ENCODE data around the gene IGDCC3. TPM values are rescaled to one million over a fixed set of nuclear protein-coding genes. Genes with fewer than 3 reads are reported as not detected.

Gene IGDCC3
- total and polyA plus RNA-seq, 10 of the 15 experiments (the other 5 are each of a cell fraction or from before 2014, with no cell fraction given) = 0.10 to 0.20 (median 0.15) TPM; not detected in 7

- H3K27ac ChIP-seq (ENCODE audit: control insufficient read depth, insufficient read depth) = no peak overlapping the region
- H3K9ac ChIP-seq (ENCODE audit: control insufficient read depth, insufficient read depth, low read length) = no peak overlapping the region
- RAD21 ChIA-PET (ENCODE audit: unreplicated experiment) = interaction anchor here (0.5 kb wide), 1 partner anchor 1250 kb away, joined by 3 read pairs; no protein-coding TSS in a partner anchor
- H4K20me1 ChIP-seq (ENCODE audit: control insufficient read depth, insufficient read depth) = no peaks in the 10 kb centered on the region
- H2AFZ ChIP-seq (ENCODE audit: control insufficient read depth, low read depth, low read length) = no peak overlapping the region
- H3K36me3 ChIP-seq (ENCODE audit: control insufficient read depth in 2 of 2, insufficient read depth in 2 of 2, low read length in 1 of 2) = no peaks in the 10 kb centered on the region
- no peak overlapping the region for H3K4me3 ChIP-seq
- no peak for FAIRE-seq
- H3K4me2 ChIP-seq (ENCODE audit: control insufficient read depth, insufficient read depth) = no peak overlapping the region
- in situ Hi-C loops (cut with MboI) = no loop called here
- intact Hi-C loops (cut with micrococcal nuclease; ENCODE audit: unreplicated experiment) = no loop called here
- no peak for DNase-seq (ENCODE audit: low read depth, low spot score)
- no TSS peak for BruUV-seq (replicated peaks)
- H3K4me1 ChIP-seq (ENCODE audit: control insufficient read depth, insufficient read depth, low read length) = no peaks in the 10 kb centered on the region
- no peak for ATAC-seq
- 56% methylated on average over 10 of the region's 10 CpGs for WGBS (ENCODE audit: insufficient coverage, insufficient replicate concordance, low lambda C conversion rate, missing lambda C conversion rate)
- no peaks in the 10 kb centered on the region for H3K79me2 ChIP-seq (ENCODE audit: control insufficient read depth, insufficient read depth, low read length)
- CTCF ChIA-PET = no interaction called here
- POLR2A ChIA-PET = no interaction called here
- peaks cover 8% of the 10 kb centered on the region in 2 experiments; a peak in 3 of 4 replicates for H3K27me3 ChIP-seq (replicated peaks in 1 of 2; ENCODE audit: control insufficient read depth in 2 of 2, insufficient read depth in 2 of 2, low read length in 1 of 2)
- no peaks in the 10 kb centered on the region; the same call in 2 of the 3 replicates for H3K9me3 ChIP-seq (replicated peaks; ENCODE audit: control insufficient read depth, insufficient read depth, low read length)
- SMC1A ChIA-PET (ENCODE audit: uncharacterized antibody, unreplicated experiment) = no interaction called here
- TF ChIP-seq ELK1 (IDR thresholded peaks at IDR 0.05; ENCODE audit: low read depth, low read length) (no peak), ZNF592 (IDR thresholded peaks at IDR 0.05) (no peak), MXI1 (IDR thresholded peaks at IDR 0.05; ENCODE audit: low read depth, low read length) (no peak), NR2C2 (IDR thresholded peaks at IDR 0.05; ENCODE audit: borderline replicate concordance, control insufficient read depth, insufficient read length, low read depth) (no peak), RAD21 (IDR thresholded peaks at IDR 0.05; ENCODE audit: insufficient read depth, low read depth, low read length) (no peak), MYB (IDR thresholded peaks at IDR 0.05; ENCODE audit: borderline replicate concordance, low read depth, low read length) (no peak), CHD4 (IDR thresholded peaks at IDR 0.05) (no peak), RCOR1 (conservative IDR thresholded peaks at IDR 0.05; ENCODE audit: low read depth, low read length) (no peak), EZH2 (IDR thresholded peaks at IDR 0.05; ENCODE audit: borderline replicate concordance, control insufficient read depth, low read depth, low read length) (no peak), CEBPZ (IDR thresholded peaks at IDR 0.05; ENCODE audit: low read depth, low read length) (no peak), HDAC2 (IDR thresholded peaks at IDR 0.05) (no peak), ZBTB4 (CRISPR knock-in tag; IDR thresholded peaks at IDR 0.05) (no peak), WRNIP1 (IDR thresholded peaks at IDR 0.05; ENCODE audit: borderline replicate concordance, low read depth, low read length) (no peak)
These were observed 23.0 kb downstream of the IGDCC3 start for GRCh38 chr15:65354835-65355172.
